Activated CD8-positive, alpha-beta memory T cell treated with anti-CD3 and anti-CD28 coated beads for 1 hour (primary cell): ENCODE measurements around the gene ISG20L2.
"Not testable (repeated sequence)": the region's sequence is repeated elsewhere in the genome, so short reads cannot be mapped to it uniquely, and the experiment has no call there.

Source experiments
- DNase-seq, 2 donors: peaks; one replicate each; pipeline ENCODE4 v3.0.0-alpha.2; 2020; ENCODE audit warnings: low read depth in 1 of 2; ENCODE audit errors: extremely low read depth in 1 of 2

ISG20L2 gene

GRCh38 chr1:156728599-156729462, at the start of gene ISG20L2:
Gene ISG20L2 (minus strand): TSS chr1:156728766. CDS start chr1:156727652, 1,114 bp downstream.
- DNase-seq, result peak; percentile 86 to 89

DNA sequence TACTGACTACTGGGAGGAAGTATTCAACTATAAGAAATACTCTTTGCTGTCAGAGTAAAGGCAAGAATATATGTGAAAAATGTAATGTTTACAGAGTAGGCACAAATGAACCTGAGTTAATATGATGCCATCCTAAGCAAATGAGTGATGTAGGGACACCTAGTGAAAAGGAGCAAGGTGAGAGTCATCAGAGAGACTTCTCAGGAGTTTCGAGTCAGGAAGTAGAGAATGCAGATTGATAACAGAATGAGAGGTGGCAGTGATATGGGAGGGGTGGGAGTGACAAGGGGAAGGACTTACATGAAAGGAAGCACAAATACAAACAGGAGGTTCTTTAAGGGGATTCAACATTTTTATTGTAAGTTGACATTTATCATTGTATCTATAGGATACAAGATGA, 49.0 kb upstream of the ISG20L2 start:
- DNase-seq, result no peak

- DNase-seq, result no peak
Measured at GRCh38 chr1:156776942-156777341, 48.4 kb upstream of the ISG20L2 start.

GRCh38 chr1:156775799-156776198, 47.2 kb upstream of the ISG20L2 start:
- DNase-seq, result no peak

GRCh38 chr1:156773607-156774006, 45.0 kb upstream of the ISG20L2 start:
- DNase-seq, result no peak

GRCh38 chr1:156772728-156773497, 44.3 kb upstream of the ISG20L2 start:
- DNase-seq, result no peak

GRCh38 chr1:156772222-156772621, 43.7 kb upstream of the ISG20L2 start:
- no peak for DNase-seq

- no peak for DNase-seq
Measured at GRCh38 chr1:156768610-156769295, 40.2 kb upstream of the ISG20L2 start.

- DNase-seq, result no peak
Measured at GRCh38 chr1:156767879-156768604, 39.5 kb upstream of the ISG20L2 start.

DNA sequence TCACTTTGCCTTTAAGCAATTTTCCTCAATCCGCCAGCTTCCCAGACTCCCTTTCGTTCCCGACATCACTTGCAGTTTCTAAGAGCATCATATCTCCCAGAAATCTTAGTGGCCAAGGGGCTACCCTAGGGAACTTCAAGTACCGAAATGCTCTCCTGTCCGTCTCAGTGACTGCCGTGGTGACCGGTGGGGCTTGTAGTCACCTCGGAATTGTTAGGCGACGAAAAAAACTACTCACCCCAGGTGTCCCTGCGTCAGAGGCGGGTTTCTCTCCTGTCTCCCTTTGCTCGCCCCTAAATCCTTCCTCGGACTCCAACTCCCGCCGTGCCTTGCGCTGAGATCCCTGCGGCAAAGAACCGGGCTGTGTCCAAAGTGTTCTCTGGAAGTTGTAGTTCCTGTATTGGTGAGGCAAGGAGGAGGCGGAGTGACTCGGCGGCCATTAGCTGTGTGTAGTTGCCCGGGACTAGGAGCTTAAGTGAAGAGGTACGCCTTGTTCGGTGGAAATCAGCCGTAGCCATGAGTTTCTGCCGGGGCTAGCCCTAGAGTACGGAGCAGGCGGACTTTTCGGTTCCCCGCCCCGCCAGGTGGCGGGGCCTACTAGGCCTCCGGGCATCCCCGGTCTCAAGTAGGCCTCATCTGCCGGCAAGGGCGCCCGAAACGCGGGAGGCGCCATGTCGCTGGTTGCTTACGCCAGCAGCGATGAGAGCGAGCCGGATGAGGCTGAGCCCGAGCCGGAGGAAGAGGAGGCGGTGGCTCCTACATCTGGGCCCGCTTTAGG, 38.7 kb upstream of the ISG20L2 start, which contains the start of gene PRCC:
Gene PRCC (plus strand): TSS at position 435 of the 778 bp plus-strand sequence. CDS start 237 bp downstream, at position 672.
- peak; percentile 89 to 95 for DNase-seq

GRCh38 chr1:156766298-156767100, 37.9 kb upstream of the ISG20L2 start:
- DNase-seq, result no peak

DNA sequence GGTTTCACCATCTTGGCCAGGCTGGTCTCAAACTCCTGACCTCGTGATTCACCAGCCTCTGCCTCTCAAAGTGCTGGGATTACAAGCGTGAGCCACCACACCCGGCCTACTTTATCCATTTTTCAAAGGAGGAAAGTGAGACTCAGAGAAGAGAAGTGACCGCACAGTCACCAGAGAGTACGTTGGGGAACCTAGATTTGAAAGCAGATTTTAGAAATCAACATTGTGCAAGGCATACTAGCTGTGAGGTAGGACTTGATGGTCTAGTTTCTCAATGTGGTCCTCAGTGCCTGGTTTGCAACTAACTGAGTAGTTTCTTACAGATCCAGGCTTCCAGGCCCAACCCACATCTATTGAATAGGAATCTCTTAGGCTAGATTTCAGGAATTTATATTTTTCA, 37.1 kb upstream of the ISG20L2 start:
- DNase-seq, result no peak

GRCh38 chr1:156765136-156765535, 36.6 kb upstream of the ISG20L2 start:
- not testable (repeated sequence) for DNase-seq

DNA sequence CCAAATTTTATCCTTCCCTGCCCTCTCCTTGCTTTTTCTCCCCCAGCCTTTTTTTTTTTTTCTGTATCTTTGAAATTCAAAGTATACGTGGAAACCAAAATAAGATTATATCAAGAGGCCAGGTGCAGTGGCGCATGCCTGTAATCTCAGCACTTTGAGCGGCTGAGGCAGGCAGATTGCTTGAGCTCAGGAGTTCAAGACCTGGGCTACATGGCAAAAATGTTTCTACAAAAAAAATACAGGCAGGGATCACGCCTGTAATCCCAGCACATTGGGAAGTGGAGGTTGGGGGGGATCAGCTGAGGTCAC, 32.2 kb upstream of the ISG20L2 start:
- no peak for DNase-seq

DNA sequence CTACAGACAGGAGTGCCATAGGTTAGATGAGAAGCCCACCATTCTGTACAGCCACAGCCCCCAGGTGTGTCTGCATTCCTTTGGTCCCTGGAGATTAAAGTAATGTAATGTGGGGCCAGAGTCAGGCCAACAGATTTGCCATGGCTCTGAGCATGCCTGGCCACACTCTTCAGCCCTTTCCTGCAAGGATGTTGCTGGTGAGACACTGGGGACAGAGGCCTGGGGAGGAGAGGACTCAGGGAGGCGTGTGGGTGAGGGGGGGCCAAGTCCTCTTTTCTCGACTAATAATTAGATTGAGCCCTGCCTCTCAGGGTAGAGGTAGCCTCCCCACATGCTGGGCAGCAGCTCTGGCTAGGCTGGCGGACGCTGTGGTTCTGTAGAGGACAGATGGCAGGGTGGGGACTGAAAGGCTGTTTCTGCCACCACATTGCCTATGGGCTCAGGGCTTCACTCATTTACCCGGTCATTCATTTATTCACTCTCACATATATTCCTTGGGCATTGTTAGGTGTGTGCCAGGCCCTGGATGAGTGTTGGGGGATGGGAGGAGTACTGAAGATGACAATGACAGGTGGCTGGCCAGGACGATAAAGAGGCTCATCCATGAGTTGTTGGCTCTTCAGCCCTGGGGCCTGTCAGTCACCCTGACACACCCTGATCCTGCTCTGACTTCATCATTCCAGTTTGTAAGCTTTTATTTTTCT, 31.7 kb upstream of the ISG20L2 start:
- DNase-seq, result no peak

DNA sequence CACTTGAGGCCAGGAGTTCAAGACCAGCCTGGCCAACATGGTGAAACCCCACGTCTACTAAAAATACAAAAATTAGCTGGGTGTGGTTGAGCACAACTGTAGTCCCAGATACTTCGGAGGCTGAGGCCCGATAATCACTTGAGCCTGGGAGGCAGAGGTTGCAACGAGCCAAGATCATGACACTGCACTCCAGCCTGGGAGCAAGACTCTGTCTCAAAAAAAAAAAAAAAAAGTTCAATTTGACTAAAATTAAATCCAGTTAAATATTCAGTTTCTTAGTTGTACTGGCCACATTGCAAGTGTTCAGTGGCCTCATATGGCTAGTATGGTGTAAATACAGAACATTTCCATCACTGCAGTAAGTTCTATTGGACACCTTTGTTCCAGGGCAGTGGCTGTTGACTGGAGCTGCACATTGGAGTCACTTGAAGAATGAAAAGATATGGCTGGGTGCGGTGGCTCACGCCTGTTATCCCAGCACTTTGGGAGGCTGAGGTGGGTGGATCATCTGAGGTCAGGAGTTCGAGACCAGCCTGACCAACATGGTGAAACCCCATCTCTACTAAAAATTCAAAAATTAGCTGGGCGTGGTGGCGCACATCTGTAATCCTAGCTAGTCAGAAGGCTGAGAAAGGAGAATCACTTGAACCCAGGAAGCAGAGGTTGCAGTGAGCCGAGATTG, 29.1 kb upstream of the ISG20L2 start:
- not testable (repeated sequence) for DNase-seq

DNA sequence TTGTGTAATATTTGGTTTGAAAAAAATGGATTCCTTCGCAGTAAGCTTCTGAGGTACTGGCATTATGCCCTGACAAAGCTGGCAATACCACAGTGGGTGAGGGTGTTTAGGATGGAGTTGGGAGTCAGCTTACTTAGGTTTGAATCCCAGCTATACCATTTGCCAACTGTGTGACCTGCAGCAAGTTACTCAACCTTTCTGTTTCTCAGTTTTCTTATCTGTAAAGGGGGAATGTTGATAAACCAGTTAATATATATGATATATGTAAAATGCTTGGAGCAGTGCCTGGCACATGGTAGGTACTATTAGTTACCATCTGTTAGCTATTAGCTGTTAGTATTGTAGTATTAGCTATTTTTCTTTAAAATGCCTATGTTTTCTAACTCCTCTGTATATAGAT, 27.8 kb upstream of the ISG20L2 start:
- no peak for DNase-seq

GRCh38 chr1:156755527-156755950, 27.0 kb upstream of the ISG20L2 start:
- DNase-seq, result no peak
